HT-29 (cell line): ENCODE measurements around the gene ATP6AP2. TPM values are rescaled to one million over a fixed set of nuclear protein-coding genes. Genes with fewer than 3 reads are reported as not detected.
A peak's percentile ranks its signal among the peaks of the same experiment; 100 is the strongest.

Experiments used
- DNase-seq: peaks from one replicate; pipeline ENCODE4 v3.0.0-alpha.2; 2015; ENCODE audit warnings: low spot score
- small RNA-seq: library from RNA; depleted of rRNA; stranded (forward); fragments of <200 nt; gene quantifications from one replicate; pipeline ENCODE3, GENCODE V24; 2014
- total RNA-seq: library from RNA; depleted of rRNA; stranded (reverse); fragments of >200 nt; shearing (Covaris generic); gene quantifications from 2 replicates; pipeline ENCODE4 v1.2.3, GENCODE V29; 2014; rRNA removed

ATP6AP2 gene
- total RNA-seq, 1 experiment from 2014 or later = 15.3 TPM

DNA sequence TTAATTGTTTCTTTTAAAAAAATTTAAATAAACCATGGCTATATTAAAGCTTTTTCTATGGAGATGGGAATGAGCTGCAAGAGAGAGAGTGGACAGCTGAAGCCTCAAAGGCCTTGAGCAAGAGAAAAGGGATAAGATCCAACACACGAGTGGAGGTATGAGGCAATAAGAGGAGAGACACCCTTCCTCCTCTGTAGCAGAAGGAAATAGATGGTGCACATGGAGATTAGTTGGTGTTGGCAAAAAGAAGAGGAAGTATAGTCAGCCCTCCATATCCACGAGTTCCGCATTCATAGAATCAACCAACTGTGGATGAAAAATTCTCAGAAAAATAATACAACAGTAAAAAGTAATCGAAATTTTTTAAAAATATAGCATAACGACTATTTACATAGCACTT lies 63.4 kb downstream of the ATP6AP2 start:
- no peak for DNase-seq

DNA sequence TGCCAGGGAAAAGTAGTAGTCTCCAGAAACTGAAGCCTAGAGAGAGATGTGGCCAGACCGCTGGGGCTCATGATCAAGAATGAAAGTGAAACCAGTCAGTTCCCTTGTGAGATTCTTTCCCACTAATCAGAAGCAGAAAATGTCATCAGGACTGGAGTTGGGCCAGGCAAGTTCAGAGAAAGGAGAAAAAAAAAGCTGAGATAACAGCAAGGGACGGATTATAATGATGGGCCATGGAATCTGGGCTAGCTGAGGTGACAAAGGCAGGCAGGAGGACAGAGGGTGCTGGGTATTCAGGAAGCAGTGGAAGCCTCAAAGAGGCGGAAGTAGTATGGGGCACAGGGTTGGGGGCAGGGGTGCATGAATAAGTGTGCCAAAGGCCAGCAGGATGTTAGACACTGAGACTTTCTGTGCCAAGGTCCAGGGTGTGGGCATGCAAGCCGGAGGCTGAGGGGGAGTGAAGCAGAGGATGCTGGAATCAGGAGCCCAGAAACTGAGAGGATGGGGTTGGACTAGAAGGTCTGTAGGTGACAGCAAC lies 64.1 kb downstream of the ATP6AP2 start:
- peak; percentile 48 for DNase-seq

DNA sequence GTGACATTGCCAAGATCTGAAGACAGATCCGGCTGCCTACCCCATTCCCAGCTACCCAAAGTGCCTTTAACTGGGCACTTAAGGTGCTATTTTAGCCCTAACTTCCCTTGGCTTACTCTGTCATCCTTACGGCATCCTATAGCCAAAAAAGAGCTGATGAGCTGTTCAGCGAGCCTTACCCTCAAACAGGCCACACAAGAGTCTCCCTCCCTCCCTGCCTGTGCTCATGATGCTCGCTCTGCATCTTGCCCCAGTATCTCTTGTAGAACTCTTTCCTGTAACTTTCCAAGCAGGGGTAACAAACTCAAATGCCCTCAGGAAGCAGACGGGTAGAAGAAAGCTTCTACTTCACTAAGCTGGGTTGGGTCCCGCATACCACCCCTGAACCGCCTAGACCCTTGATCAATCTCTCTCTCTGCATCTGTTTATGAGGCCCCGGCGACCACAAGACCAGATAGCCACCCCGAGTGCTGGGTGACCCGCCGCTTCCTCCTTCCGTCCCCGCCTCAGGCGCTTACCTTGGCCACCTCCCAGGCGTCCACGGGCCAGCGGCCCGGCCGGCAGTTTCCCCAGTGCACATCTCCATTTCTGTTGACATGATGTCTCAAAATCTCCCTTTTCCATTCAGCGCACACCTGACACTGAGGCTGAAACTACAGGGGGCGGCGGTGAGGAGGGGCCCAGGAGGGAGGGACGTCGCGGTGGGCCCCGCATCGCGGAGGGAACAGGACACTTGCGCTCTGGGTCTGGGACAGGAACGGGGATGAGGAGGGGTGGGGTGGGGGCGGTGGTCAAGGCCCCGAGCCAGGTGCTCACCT lies 65.9 kb downstream of the ATP6AP2 start:
- DNase-seq = peak; percentile 36

DNA sequence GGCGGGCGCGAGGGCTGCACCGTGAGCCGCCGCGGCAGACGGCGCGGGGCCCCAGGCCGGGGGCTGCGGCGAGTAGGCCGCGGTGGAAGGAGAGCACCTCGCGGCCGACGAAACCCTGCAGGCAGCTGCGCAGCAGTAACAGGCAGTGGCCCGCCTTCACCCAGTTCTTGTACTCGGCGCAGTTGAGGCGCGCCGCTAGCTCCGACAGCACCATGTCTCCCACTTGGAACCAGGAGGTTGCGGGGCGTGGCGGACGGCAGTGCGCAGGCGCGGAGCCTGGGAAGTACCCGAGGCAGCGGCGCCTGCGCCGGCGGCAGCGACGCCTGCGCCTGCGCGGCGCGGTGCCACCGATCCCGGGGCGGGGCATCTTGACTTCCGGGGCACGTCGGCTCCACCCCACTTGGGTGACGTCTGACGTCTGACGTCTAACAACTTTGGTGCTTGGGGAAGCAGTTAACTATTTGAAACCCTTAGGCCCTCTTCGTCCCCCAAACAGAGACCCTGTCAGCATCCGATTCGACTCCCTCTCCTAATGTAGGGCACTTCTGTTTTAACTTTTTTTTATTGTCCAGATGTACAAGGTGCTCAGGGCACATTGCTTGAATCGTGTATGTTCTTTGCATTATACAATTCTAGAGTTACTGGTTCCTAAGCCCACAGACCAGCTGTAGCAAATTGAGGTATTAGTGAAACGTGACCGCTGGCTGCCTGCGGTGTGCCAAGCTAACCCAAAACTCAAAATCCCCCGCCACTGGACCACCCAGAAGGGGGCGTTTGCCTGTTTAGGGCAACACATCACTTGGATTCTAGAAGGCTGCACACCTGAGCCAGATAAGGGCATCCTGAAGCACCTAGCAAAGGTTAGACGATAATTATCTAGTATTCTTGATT lies 66.8 kb downstream of the ATP6AP2 start, which contains the start of gene CXorf38:
Gene CXorf38, minus strand, starts transcription at position 255 of the 891 bp plus-strand sequence. Its CDS starts 41 bp downstream, at position 214.
- DNase-seq = peak; percentile 89

- peak; percentile 77 for DNase-seq
Observed at GRCh38 chrX:40651620-40652223, 71.0 kb downstream of the ATP6AP2 start.

DNA sequence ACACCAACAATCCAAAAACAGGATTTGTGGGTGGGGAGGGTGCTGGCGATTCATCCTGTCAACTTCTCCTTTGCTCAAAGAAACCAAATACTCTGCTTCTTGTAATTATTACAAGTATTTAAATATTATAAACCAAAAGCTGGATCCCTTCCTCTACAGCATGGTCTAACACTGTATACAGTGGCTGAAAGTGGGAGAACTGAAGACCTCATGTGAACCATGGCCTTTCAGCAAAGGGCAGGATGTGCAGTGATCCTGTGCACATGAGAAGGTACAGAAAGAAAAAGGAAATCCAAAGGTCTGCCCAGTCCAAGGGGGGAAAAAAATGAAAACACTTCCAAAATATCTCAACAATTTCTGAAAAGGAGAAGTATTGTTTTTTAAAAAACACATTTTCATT lies 71.9 kb downstream of the ATP6AP2 start:
- no peak for DNase-seq

GRCh38 chrX:40653535-40653934 lies 72.8 kb downstream of the ATP6AP2 start:
- DNase-seq = no peak

Small RNA genes lying within 50 kb of the gene (small RNA-seq; reads per million reads assigned to genes)
- gene RNU7-164P = not detected

Other genes starting within 250 kb of the ATP6AP2 start
- not detected in 2 replicates for gene MPC1L, start 42.5 kb downstream of the ATP6AP2 start, total RNA-seq
- 8.1 and 9.7 TPM in 2 replicates for gene CXorf38, start 66.6 kb downstream of the ATP6AP2 start, total RNA-seq
- 9.1 and 12.8 TPM in 2 replicates for gene MED14, start 154.6 kb downstream of the ATP6AP2 start, total RNA-seq